NB4 (cell line): ENCODE results near the gene TPRA1.

Source experiments
- CTCF ChIP-seq: IDR thresholded peaks from one replicate; pipeline ENCODE4 v1.5.1; 2012; ENCODE audit warnings: low read depth, low read length
- MAX ChIP-seq: IDR thresholded peaks from 2 replicates; pipeline ENCODE4 v1.6.1; 2011; ENCODE audit warnings: low read depth, low read length
- MYC ChIP-seq: IDR thresholded peaks from 2 replicates; pipeline ENCODE4 v1.6.1; 2011; ENCODE audit warnings: low read depth, low read length

GRCh38 chr3:127532561-127533203, 57.9 kb downstream of the TPRA1 start:
- TF ChIP-seq MAX (no peak), MYC (no peak), CTCF (no peak)
